GM19467 (cell line): Measurements from ENCODE around the gene UGT3A2.
"Not testable (repeated sequence)": the region's sequence is repeated elsewhere in the genome, so short reads cannot be mapped to it uniquely, and the experiment has no call there.

Experiments used
- ATAC-seq: cut with Tn5 transposase; IDR thresholded peaks from one replicate; pipeline ENCODE4 v1.9.1; 2021; ENCODE audit warnings: mild to moderate bottlenecking, moderate library complexity; ENCODE audit not compliant: unreplicated experiment

Gene UGT3A2

DNA sequence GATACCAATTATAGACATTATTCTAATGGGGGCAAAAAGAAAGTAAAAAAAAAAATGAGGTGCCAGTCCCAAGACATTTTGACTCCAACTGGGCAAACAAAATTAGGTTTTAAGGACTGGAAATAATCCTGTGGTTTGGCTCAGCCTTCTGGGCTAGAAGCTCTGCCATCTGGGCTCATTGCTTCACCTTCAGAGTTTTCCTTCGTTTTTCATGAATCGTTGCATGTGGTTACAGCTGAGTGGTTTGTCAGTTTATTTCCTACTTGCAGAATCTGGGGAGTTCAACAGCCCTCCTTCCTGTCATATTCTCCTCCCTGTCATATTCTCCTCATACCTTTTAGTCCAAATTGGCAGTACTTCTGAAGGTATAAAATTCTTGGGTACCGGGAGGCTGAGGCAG is 12.0 kb downstream of the UGT3A2 start:
- no peak for ATAC-seq

DNA sequence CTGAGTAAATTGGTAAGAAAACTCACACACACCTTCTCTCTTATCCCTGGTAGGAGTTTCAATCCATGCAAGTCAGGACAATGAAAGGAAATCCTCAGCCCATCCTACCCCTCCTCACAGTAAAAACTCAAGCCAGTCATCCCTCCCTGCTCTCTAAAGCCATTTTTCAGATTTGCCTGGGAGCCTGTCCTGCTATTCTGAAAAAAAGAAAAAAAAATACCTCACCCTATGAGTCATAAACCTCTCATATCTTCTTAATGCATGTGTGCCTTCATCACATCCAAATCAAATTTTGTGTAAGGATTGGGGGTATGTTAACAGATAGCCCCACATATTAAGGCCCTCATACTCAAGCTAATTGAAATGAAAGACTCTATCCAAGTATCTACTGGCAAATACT is 14.1 kb downstream of the UGT3A2 start:
- ATAC-seq = no peak

DNA sequence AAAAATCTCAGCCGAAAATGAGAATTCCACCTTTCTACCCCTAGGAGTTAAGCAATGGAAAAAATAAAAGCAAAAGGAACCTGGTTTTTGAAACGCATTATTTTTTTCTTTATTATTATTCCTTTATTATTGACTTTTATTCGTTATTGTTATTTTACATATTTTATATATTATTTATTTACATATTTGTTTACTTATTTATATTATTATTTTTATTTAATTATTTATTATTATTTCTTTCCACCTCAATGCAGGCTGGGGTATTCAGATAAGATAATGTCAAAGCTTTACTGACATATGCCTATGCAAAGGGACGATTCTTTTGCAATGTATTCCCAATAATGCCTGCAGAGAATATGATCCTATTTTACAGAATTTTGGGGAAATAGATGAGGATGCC is 16.7 kb downstream of the UGT3A2 start:
- no peak for ATAC-seq

DNA sequence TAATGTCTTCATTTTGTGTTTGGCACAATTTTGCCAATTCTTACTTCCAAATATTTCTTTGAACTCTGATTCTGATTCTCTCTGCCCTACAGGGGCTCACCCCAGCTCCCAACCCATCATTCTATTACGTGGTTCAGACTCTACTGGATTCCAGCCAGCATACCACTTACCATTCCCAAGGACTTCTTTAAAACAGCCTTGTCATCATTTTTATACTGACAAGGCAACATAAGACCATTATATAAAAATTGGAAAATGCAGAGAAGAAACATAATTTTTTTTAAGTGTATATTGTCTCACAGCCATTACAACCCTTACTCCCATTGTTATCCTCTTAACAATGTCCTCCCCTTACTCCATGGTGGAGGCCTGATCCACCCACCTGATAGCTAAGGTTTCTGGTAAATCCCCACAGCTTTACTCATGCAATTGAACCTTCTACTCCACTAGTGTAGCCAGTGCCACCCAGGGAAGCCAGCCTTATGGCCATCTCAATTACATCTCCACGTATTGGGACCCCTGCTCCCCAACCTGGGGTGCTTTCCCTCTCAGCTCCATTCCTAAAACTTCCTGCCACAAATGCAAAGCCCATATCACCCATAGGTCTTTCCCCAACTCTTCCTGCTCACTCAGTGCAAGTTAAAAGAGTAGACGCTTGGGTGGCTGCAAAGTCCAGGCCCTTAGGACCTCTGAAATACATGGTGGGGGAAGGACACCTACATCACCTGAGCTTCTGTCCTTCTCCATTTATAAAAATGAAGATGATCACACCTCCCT is 19.1 kb downstream of the UGT3A2 start:
- no peak for ATAC-seq

DNA sequence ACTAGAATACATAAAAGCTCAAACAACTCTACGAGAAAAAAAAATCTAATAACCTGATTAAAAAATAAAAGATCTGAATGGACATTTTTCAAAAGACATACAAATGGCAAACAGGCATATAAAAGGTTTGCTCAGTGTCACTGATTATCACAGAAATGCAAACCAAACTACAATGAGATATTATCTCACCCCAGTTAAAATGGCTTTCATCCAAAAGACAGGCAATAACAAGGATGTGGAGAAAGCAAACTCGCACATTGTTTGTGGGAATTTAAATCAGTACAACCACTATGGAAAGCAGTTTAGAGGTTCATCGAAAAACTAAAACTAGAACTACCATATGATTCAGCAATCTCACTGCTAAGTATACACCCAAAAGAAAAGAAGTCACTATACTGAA is 20.8 kb downstream of the UGT3A2 start:
- no peak for ATAC-seq

DNA sequence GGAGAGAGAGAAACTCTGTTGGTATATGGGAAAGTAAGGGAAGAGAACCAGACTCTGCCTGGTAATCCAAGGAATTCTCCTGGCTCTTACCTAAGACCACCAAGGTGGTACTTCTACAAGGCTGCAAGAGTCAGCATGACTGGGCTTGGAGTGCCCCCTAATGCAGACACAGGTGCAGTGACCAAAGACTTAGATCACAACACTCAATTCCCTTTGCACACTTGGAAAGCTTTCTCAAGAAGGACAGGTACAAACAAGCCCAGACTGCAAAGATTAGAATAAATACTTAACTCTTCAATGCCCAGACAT is 25.2 kb downstream of the UGT3A2 start:
- ATAC-seq = no peak

DNA sequence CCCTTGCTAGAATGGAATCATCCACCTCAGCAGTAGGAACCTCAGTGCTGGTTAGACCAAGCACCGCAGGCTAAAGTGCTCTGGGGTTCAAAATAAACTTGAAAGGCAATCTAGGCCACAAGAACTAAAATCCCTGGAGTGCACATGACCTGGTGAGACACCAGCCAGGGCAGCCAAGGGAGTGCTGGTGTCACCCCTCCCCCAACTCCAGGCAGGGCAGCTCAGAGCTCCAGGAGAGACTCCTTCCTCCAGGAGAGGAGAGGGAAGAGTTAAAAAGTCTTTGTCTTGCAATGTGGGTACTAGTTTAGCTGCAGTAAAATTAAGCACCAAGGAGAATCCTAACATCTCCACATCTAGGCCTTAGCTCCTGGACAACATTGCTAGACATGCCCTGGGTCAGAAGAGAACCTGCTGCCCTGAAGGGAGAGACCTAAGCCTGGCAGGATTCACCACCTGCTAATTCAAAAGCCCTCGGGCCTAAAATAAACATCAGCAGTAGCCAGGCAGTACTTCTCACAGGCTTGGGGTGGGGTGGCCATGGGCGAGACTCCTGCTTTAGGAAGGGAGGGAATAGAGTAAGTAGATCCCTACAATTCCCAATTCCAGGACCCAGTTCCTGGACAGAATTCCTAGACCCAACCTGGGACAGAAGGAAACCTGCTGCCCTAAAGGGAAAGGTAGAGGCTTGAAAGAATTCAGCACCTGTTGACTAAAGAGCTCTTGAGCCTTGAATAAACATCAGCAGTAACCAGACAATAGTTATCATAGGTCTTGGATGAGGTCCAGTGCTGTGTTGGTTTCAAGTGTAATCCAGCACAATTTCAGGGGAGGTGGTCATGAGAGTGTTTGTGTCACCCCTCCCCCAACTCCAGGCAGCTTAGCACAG is 25.8 kb downstream of the UGT3A2 start:
- no peak for ATAC-seq

DNA sequence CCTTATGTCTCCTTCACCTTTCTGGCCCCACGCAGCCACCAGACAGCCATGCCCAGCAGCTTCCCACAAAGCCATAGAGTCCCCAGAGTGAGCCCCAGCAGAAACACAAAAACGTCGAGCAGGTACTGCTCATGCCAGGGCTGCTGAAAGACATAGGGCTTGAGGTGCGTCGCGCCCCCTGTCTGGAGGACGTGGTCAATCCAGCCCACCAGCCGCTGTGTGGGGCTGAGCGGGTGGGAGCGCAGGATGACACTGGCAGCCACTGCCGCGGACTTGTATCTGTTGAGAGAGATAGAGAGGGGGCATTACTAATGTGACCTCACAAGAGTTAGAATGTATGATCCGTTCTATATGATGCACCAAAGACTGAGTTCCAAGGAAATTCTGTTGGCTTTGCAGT is 31.0 kb downstream of the UGT3A2 start:
- ATAC-seq = no peak

DNA sequence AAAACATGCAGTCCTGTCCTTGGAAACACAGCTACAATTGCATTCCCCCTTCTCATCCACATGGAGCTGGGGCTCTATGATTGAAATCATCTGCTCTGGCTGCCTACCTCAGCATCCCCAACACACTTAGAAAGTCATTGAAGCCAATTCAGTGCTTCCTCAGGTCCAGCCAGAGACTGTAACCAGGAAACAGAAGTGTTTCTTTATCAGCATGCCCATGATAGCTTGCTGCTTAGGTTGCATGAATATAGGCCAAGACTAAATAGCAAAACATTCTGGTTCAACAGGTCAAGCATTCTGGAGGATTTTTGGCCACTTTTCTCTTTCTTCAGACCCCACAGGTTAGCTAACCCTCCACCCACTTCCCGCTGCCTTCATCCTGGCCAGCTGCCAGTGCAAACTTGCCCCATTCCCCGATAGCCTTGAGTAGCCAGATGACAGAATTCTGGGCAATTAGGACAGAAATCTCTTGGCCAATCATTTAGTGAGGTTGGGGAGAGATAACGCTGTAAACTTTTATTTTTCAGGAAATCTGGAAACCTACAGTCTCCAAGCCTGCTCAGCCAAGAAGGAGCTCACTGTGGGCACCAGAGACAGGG is 32.0 kb downstream of the UGT3A2 start:
- not testable (repeated sequence) for ATAC-seq

DNA sequence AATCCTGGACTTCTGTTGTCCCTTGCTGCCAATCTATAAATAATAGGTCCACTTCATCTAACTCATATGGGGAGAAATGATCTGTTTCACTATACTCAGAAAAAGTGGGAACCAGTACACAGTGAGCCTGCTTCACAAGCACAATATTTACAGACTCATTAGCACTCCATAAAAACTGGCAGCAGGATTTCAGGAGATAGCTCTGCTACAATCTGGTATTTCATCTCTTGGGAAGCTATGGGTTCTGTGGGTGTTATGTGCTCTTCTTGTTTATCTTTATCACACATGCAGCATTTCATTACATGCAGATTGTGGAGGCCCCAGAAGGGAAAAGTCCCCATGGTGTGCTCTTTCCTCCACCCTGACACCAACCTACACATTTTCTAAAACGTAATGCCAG is 33.2 kb downstream of the UGT3A2 start:
- no peak for ATAC-seq

DNA sequence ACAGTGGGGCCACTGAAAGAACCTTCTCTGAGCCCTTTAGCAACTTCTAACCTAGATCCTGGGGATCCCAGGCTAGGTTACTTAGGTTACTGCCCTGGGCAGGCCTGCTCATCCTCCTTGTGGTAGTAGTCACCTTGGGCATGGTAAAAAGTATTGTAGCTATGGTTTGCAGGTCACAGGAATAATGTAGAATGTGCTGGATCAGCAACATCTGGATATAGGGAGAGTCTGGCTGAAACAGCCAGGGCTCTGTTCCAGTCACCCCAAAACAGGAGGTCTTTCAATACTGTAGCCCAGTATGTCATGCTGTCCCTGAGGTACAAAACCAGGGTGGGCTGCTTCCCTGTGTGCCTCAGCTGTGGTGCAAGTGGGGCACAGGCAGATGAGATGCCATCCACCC is 33.6 kb downstream of the UGT3A2 start:
- no peak for ATAC-seq

DNA sequence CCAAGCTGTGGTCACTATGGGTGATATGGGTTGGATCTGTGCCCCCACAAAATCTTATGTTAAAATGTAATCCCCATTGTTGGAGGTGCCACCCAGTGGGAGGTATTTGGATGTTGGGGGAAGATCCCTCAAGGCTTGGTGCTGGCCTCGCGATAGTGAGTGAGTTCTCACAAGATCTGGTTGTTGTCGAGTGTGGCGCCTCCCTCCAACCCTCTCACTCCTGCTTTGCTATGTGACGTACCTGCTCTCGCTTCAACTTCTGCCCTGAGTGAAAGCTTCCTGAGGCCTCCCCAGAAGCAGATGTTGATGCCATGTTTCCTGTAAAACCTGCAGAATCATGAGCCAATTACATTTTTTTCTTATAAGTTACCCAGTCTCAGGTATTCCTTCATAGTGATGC is 35.5 kb downstream of the UGT3A2 start:
- ATAC-seq = no peak

DNA sequence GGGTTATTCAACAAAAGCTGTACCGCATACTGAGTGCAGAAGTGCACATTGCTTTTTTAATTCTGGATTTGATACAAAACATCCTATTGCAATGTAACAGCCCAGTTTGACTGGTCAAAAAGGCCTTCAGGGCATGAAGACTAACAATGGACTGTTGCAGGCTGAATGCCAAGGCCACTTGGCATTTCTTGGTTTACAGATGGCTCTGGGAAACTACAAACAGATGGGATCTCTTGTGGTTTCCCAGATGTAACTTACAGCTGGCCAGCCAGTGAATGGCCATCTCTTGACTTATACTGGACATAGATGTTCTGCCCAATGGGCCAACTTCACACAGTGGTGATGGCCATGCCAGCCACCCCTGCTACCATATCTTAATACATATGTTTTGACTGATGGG is 36.8 kb downstream of the UGT3A2 start:
- no peak for ATAC-seq

DNA sequence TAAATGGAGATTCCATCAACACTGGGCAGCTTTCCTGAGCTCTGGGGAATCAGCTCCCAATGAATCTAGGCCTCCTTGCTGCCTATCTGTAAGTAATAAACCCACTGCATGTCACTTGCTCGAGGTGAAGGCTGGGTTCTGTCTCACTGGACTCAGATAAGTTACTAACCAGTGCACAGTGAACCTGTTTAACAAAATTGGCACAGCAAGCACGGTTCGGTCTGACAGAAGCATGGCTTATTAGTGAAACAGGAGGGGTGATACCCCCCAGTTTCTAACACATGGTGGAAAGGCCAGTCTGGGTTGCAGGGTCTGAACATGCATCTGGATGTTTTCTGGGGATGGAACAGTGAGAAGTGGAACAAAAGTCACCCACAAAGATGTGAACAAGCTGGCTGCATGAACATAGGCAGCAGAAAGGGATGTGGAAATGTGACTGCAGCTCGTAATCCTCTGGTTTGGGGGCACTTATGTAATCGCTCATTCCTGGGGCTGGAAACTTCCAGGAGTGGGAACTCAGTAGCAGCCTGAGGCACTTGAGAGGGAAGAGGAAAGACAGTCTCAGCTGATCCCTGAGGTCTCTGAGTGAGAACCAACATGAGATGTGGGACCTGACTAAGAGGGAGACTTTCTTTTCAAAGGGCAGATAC is 37.7 kb downstream of the UGT3A2 start:
- ATAC-seq = no peak

DNA sequence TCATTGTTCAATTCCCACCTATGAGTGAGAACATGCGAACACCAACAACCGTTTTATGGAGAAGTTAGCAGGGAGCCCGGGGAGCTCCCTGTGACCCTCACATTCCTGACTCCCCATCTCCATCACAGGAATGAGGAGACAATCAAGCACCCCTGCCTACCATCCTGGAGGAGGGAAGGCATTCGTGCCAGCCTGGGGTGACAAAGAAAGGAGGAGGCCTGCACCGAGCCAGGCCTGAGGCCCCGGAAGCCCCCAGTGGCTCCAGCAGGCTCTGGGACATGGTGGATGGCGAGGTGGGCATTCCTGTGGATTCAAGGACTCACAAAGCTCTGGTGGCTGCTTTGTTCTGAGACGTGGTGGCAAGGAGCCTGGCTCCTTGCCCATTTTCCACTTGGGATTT is 39.0 kb downstream of the UGT3A2 start:
- ATAC-seq = no peak

DNA sequence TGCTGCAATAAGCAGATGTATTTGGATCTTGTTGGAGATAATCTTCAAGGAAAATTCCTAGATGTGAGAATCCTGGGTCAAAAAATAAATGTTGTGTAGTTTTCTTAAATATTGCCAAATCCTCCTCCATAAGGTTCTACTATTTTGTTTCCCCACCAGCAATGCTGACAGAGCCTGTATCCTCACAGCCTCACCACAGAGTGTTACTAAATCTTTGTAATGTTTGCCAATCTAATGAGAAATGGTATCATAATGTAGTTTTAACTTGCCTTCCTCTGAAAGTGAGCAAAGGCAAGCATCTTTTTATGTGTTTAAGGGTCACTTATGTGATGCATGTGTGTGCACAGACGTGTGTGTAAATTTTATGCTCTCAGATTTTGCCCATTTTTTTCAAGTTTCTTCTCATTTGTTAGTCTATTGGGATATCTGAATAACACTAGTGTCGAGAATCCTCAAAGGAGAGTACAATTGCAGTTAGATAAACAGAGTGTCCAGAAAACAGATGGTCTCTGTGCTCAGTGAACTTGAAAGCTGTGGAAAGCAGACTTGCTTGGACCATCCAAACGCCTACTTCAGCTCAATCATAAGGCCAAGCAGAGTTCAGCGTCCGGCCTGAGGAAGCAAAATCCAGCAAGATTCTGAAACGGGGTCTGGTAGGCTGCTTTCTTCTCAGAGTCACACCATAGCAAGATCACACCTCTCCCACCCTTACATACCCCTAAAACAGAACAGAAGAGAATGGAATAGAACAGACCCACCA is 39.8 kb downstream of the UGT3A2 start:
- no peak for ATAC-seq

DNA sequence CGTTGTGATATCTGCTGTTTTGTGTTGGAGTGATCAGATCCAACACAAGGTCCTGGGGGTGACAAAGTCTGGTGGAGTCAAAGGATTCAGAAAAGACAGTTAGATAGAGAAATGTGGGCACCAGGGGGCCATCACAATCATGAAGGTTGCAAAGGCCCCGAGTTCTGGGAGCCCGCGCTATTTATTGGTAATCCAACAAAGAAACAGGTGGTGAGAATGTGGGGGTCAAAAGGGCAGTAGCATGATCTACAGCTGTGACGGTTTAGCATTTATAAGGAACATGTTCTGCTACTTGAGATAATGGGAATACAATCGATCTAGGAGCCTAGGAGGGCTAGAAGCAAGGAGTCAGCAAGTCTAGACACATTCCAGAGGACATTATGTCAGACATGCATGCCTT is 44.4 kb downstream of the UGT3A2 start:
- ATAC-seq = not testable (repeated sequence)

DNA sequence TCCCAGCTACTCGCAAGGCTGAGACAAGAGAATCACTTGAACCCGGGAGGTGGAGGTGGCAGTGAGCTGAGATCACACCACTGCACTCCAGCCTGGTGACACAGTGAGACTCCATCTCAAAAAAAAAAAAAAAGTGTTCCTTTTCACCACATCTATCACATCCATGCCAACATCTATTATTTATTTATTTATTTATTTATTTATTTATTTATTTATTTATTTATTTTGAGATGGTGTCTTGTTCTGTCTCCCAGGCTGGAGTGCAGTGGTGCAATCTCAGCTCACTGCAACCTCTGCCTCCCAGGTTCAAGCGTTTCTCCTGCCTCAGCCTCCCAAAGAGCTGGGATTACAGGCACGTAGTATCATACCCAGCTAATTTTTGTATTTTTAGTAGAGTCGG is 47.1 kb downstream of the UGT3A2 start:
- ATAC-seq = not testable (repeated sequence)

DNA sequence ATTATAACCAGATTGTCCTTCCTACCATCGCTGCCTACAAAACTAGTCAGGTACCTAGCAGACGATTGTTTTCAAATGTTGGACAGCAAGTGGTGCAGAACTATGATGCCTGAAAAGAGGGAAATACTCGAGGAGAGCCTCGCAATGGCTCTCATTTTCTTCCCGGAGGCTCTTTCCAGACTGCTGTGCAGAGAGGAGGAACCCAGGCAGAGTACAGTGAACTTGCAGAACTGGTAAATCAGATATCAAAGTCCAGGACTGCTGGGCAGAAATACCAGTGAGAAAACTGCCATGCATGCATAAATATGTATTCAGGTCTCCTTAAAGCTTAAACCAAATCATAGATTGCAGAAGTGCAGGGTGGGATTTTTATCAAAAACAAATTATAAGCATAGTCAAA is 49.1 kb downstream of the UGT3A2 start:
- ATAC-seq = no peak

DNA sequence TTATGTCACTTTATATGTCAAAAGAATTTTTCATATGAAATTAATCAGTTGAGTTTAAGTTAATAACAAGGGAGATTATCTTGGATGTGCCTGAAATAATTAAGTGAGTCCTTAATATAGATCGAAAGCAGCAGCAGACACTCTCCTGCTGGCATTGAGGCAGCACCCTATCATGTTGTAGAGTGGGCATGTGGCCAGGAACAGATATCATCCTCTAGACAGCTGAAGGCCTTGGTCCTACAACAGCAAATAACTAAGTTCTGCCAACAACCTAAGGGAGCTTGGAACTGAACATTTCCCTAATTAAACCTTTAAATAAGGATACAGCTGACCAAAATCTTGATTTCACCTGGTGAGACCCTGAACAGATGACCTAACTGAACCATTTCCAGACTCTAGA is 49.7 kb downstream of the UGT3A2 start:
- no peak for ATAC-seq

DNA sequence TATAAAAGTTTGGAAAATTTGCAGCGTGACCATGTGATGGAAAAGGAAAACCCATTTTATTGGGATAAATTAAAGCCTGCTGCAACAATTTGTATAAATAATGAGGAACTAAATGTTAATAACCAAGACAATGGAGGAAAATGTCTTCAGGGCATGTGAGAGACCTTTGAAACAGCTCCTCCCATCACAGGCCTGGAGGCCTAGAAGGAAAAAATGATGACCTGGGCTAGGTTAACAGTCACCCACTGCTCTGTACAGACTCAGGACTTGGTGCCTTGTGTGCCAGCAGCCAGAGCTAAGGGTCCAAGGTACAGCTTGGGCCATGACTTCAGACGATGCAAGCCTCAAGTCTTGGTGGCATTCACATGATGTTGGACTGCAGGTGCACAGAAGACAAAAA is 53.5 kb downstream of the UGT3A2 start:
- no peak for ATAC-seq
